Stimulated activated CD4-positive, alpha-beta T cell treated with anti-CD3 and anti-CD28 coated beads, Interleukin-15, amount 100 ng/mL, for 24 hours (primary cell): ENCODE data around the gene LOXL1.
"Not testable (repeated sequence)": the region's sequence is repeated elsewhere in the genome, so short reads cannot be mapped to it uniquely, and the experiment has no call there.

Experiments used
- DNase-seq: peaks from one replicate; pipeline ENCODE4 v3.0.0-alpha.2; 2020

The LOXL1 gene

DNA sequence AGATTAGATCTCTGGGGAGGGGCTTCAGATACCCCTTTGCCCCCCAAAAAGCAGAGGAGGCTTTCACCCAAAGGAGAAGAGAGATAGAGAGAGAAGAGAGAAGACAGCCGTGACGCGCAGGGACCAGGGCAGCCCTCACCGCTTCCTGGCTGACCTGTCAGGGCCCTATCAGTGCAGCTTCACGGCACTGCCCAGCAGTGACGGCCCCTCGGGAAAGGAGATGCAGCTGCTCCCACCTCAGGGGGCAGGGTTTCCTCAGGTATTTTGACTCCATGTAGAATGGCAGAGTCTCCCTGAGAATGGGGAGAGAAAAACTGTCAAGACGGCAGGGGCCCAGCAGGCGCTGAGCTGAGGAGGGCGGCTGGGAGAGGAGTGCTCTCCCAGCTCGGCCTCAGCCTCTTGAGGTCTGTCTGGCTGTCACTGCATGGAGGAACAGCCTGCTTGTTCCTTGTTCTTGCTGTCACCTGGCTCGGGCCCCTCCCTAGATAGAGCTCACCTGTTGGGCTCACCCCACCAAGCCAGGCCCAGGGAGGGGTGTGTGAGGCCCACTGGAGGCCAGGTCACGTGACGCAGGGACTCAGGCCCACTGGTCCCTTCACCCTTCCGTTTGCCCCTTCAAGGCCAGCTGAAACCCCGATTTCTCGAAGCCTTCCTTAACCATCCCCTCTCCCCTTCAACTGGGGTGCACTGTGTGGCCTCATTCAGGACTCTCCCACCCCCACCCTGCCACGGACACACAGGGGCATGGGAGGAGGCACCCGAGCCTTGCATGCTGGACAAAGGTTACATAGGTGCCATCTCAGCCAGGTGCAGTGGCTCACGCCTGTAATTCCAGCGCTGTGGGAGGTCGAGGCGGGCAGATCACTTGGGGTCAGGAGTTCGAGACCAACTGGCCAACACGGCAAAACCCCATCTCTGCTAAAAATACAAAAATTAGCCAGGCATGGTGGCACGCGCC lies 28.2 kb downstream of the LOXL1 start:
- DNase-seq = no peak

DNA sequence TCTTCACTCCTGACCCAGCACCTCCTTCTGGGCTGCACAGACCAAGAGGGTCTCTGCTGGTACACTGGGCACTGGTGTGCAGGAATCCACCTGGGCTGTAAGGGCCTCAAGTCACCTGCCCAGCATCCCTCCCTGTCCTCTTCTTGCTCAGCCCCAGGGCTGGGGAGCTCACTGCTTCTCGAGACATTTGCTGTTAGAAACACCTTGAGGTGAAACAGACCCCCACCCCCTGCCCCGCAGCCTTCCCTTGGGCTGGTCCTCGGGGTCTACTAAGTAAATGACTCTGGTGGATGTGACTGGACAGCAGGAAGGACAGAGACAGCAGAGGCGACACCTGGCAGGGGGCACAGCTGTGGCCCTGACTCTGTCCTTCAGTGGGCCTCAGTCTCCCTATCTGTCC lies 29.1 kb downstream of the LOXL1 start:
- DNase-seq = no peak

DNA sequence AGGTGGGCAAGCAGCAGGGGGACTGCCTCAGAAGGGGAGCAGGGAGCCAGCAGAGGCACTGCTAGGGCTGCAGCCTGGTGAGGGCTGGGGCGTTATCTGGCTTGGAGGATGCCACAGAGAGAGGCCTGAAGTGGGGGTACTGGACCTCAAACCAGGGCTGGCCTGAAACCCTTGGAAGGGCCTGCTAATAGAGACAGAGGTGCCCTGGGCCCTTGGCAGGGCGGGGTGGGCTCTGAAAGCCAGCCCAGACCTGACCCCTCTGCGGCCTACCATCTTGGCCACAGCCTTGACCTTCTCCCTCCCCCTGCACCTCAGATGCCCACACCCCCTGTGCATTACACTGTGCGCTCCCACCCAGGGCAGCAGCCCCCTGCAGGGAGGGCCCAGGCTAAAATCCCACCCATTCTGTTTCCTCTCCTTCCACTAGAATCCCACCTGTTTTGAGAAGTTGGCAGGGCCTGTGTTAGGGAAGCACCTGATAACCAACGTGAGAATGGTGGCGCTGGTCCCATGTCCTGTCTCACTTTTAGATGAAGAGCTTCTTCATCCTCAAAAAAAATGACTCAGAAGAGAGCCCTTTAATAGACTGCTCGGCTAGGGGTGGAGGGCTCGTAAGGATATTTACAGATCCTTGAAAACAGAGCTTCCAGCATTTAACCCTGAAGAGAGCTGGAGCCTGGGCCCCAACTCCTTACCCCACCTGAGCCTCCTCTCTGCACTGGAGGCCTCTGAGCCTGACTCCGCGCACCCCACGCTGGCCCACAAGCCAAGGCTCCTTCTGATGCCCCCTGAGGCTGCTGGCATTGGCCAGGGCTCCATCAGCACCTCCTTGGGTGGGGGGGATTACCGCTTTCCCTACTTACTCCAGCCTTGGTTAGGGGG lies 29.8 kb downstream of the LOXL1 start:
- no peak for DNase-seq

DNA sequence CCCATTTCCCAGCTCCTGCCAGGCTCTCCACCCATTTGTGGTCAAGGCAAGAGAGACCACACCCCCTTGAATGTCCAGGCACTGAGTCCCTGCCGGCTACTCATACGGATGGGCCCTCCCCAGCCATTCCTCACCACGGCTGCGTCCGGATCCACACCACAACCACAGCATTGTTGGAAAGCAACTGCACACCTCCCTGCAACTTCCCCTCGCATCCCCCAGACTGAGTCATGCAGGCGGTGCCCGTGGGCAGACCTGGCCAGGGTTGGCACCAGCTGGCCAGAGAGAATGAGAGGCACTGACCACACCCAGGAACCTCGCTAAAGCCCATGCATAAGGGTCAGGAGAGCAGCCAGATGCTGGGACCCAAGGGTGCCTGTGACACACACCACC lies 30.5 kb downstream of the LOXL1 start:
- no peak for DNase-seq

DNA sequence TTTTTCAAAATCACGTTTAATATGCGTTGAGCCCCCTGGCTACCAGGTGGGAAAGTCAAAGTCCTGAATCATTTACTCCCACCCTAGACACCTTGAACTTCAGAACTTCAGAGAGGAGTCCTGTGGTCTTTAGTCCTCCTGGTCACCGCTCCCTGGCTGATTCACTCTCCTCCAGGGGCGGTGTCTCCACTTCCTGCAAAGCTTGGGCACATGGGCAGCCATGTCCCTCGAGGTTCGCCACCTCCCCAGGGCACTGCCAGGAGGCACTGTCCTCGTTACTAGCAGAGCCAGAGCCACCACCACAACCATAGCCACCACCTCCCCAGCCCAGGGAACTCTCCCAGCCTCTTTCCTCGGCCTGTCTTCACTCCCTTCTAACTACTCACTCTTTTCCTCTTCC lies 31.0 kb downstream of the LOXL1 start:
- no peak for DNase-seq

DNA sequence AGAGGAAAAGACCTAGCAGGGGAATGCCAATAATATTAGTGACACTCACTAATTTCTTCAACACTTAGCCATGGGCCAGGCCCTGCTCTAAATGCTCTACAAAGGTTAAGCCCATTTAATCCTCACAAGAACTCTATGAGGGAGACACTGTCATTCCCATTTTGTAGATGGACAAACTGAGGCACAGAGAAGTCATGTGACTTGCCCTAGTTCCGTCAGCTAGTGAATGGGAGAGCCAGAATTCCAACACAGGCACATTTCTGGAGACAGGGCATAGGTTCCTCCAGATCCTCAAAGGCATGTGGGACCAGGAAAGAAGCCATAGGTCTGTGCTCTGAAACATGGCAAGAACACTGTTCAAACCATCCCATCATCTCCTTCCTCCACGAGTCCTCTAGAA lies 31.5 kb downstream of the LOXL1 start:
- no peak for DNase-seq

DNA sequence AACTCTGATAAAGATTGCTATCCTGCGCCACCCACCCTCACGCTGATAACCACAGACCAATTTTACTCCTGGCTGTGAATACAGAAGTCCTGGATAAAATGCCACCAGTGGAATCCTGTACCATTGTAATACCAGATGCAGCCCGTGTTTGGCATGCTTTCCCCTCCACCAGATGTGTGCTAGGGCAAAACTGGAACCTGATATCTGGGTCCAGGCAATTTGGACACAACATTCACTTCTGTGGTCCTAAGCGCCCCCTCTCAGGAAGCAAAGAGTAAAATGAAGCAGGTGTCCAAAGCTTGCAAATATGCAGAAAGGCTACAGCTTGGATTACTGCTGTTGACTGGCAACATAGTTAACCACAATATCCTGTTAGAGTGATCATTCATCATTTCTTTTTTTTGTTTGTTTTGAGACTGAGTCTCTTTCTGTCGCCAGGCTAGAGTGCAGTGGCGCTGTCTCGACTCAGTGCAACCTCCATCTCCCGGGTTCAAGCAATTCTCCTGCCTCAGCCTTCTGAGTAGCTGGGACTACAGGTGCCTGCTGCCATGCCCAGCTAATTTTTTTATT lies 32.8 kb downstream of the LOXL1 start:
- no peak for DNase-seq

DNA sequence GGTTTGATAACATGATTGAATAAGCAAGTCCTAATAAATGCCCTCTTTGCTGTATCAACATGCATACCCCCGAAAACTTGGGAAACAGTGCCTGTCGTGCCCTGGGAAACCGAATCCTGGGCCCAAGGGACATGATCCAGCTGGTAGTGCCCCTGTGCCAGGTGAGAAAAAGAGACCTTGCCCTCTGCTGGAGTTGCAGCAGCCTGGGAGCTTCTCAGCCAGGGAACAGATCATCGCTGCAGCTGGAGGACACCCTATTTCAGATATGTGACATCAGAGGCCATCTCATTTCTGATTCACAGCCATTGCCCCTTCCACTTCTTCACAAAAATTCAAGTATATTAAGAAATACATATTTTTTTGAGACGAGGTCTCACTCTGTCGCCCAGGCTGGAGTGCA lies 33.5 kb downstream of the LOXL1 start:
- no peak for DNase-seq

DNA sequence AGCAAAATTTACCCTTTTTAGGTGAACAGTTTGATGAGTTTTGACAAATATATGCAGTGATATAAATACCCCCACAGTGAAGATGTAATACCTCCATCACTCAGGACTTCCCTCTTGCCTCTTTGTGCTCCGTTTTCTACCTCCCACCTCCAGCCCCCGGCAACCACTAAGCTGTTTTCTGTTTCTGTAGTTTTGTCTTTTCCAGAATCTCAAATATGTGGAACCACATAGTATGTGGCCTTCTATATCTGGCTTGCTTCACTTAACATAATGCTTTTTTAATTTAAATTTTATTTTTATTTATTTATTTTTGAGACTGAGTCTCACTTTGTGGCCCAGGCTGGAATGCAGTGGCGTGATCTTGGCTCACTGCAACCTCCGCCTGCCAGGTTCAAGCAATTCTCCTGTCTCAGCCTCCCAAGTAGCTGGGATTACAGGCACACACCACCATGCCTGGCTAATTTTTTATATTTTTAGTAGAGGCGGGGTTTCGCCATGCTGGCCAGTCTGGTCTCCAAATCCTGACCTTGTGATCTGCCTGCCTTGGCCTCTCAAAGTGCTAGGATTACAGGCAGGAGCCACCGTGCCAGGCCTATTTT lies 34.3 kb downstream of the LOXL1 start:
- DNase-seq = not testable (repeated sequence)

DNA sequence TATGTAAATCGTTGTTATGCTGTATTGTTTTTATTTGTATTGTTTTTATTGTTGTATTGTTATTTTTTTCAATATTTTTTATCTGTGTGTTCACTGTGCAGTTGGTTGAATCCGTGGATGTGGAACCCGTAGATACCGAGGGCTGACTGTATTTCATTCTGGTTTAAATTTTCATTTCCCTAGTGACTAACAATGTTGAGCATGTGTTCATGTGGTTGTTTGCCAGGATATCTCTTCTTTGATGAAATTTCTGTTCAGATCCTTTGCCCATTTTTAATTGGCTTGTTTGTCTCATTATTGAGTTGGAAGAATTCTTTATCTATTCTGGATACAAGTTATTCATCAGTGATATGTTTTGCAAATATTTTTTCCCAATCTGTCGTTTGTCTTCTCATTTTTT lies 36.2 kb downstream of the LOXL1 start:
- DNase-seq = no peak

DNA sequence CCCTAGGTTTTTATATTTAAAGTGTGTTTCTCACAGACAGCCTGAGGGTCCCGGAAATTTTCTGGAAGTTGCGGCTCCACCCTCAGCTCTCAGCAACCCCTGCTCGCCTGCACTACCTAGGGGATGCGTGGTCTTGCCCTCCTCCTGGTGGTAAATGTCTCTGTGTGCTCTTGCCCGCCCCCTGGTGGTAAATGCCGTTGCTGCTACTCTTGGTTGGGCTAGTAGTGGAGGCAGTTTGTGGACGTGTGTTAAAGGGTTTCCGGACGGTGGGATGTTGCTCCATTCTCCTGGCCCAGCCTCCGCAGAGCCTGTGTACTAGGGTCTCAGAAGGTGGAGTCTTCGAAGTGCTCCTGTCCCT lies 38.5 kb downstream of the LOXL1 start:
- DNase-seq = peak; percentile 90

DNA sequence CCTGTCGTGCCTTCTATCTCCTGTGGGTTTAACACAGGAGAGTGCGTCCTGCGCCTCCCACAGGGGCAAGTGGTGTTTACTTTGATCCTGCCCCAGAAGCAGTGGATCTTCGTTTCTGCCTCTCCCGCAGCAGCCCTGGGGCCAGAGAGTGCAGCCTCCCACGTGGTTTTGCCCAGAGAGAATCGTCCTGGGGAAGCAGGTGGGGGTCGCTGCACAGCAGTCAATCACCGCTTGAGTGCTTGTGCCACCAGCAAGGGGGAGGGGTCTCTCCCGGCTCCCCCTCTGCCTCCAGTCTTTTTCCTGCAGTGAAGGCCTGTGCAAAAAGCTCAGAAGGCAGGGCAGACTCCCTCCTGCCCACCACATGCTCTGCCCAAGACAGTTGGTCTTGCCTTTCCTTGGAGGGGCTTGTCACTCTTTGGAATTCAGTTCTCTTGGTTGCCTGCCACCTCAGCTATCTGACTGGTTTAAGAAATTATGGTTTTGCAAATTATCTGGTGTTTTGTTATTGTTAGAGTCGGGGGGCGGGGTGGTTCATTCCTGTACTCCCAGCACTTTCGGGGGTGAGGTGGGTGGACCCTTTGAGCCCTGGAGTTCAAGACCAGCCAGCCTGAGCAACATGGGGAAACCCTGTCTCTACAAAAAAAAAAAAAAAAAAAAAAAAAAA lies 39.0 kb downstream of the LOXL1 start:
- peak; percentile 80 for DNase-seq

DNA sequence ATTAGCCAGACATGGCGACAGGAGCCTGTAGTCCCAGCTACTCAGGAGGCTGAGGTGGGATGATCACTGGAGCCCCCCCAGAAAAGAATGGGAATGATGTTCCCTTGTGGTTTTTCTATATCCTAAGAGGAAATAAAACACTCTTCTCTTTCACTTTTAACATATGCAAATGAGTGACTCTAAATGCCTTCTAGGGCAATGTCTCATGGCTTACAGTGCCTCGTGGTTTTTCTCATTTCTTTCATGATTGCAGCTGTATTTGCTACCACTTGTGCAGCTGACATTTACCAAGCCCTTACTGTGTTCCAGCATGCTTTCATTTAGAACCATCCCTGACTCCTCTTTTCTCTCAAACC lies 39.5 kb downstream of the LOXL1 start:
- peak; percentile 17 for DNase-seq

DNA sequence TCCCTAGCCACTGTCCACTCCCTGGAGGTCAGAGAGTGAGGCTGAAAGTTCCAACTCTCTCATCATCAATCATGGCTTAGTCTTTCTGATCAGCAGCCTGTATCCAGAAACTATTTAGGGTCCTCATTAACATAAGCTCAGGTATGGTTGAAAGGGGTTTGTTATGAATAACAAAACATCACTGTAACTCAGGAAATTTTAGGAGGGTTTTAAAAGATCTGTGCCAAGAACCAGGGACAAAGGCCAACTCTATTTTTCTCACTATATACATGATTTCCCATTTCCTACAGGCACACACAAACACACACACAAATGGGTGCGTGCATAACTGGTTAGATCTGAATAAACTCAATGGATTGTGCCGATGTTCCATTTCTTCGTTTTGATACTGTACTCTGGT lies 42.2 kb downstream of the LOXL1 start:
- DNase-seq = no peak

DNA sequence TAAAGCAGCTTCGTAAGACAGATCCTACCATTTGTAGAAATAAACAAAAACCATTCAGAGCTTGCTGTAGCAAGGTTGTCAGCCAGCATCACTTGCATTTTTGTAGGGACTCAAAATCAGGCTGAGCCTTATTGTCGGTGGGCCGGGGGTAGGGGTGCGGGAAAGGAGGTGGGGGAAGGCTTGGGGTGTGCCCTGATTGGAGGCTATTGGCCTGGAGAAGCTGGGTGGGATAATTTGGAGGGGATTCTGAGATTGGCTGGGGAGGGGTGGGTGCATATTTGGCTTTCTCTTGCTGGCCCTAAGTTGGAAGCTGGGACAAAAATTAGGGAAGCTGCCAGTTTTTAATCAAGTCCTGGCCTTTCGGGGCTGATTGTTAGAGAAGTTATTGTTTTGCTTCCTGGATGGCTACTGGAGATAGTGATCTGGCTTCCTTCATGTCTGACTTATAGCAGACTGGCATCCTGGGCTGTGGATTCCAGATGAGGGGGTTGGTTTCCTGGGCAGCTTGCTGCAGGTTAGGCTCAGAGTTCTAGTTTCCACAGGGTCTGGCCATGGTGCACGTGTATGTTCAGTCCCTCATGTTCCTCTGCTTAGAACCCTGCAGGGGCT lies 43.0 kb downstream of the LOXL1 start:
- no peak for DNase-seq

DNA sequence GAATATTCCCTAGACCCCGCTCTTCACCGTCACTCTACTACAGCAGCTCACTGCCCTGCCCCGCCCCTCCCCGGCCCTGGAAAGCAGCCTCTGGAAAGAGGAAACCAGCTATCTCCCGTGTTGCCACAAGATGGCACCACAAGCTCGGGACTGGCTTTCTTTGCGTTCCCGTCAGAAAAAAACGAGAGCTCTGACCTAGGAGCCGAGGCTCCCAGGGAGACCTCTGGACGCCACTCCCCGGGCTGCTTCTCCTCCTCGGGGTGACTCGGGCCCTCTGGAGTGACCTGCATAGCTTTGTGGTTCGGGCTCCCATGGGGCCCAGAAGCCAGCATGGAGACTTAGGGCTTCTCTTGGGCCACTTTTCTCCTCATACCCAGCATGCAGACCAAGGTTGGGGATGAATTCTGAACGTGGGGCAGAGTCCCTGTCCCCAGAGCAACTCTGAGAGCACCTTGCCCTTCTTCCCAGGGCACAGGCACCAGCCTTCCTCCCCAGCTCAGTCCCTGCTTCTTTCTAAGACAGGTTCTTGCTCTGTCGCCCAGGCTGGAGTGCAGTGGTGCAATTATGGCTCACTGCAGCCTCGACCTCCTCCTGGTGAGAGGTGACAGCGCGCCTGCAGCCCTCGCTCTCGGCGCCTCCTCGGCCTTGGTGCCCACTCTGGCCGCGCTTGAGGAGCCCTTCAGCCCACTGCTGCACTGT lies 46.9 kb downstream of the LOXL1 start:
- DNase-seq = peak; percentile 89

DNA sequence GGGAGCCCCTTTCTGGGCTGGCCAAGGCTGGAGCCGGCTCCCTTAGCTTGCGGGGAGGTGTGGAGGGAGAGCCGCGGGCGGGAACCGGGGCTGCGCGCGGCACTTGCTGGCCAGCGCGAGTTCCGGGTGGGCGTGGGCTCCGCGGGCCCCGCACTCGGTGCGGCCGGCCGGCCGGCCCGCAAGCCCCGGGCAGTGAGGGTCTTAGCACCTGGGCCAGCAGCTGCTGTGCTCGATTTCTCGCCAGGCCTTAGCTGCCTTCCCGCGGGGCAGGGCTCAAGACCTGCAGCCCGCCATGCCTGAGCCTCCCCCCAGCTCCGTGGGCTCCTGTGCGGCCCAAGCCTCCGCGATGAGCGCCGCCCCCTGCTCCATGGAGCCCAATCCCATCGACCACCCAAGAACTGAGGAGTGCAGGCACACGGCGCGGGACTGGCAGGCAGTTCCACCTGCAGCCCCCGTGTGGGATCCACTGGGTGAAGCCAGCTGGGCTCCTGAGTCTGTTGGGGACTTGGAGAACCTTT lies 47.5 kb downstream of the LOXL1 start:
- not testable (repeated sequence) for DNase-seq

DNA sequence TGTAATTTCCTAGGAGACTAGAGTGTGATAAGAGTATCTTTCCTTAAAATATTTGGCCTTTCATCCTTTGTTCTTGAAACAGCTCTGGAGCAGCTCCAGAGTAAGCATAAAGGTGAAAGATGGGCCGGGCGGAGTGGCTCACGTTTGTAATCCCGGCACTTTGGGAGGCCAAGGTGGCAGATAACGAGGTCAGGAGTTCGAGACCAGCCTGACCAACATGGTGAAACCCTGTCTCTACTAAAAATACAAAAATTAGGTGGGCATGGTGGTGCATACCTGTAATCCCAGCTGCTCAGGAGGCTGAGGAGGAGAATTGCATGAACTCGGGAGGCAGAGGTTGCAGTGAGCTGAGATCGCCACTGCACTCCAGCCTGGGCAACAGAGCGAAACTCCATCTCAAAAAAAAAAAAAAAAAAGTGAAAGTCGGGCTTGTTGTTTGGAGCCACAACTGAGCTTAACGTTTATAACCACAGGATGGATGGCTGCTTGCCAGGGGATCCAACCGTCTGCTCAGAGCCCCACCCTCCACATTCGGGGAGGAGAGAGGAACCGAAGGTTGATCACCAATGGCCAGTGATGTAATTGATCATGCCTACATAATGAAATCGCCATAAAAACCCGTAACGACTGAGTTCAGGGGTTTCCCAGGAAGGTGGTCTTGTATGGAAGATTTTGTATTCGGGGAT lies 49.3 kb downstream of the LOXL1 start:
- peak; percentile 56 for DNase-seq

DNA sequence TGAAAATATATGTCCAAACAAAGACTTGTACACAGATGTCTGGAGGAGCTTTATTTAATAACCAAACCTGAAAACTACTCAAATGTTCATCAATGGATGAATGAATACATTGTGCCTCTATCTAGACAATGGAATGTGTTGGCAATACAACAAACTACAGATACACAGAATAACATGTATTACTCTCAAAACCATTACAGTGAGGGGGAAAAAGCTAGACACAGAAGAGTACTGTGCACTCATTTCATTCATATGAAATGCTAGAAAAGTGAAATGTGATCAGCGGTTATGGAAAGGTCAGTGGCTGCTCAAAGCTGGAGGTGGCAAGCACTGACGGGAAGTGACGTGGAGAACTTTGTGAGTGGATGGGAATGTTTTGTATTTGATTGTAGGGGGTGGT lies 52.6 kb downstream of the LOXL1 start:
- DNase-seq = no peak

DNA sequence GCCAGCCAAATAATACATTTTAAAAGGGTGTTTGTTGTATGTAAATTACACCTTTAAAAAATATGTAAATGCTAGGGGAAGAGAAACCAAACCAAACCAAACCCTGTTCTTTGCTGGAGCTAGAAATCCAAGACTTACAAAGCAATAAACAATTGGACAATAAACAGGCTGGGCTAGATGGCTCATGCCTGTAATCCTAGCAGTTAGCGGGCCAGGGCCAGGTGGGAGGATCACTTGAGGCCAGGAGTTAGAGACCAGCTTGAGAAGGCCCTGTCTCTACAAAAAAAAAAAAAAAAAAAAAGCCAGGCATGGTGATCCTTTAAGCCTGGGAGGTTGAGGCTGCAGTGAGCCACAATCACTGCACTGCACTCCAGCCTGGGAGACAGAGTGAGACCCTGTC lies 53.4 kb downstream of the LOXL1 start:
- DNase-seq = no peak

DNA sequence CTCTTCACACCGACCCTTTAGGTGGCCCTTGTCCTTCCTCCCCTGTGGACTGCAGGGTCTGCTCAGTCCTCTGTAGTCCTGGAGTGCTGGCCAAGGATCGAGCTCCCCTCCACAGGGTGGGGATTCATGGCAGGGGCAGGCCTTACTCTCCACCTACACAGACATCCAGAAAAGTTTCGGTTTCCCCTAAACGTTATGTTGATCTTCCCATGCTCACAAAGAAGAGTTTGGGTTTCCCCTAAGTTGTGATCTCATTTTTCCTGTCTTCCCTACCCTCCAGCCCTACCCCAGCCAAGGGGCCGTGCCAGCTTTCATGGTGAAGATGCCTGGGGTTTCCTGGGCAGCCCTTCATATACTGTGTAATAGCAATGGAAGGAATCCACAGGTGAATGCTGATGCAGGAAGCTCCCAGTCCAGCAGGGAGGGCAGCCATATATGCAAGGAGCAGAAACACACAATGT lies 55.5 kb downstream of the LOXL1 start:
- peak; percentile 20 for DNase-seq
